Parathyroid adenoma (tissue), 2 donors: ENCODE results near the gene FBXO46.

Experiments used
- H2AFZ ChIP-seq: fragments of 300-600 bp; sonication (generic); one replicate; pipeline ENCODE4 v1.7.0; 2017; ENCODE audit warnings: antibody characterized with exemption, mild to moderate bottlenecking
- H3K27ac ChIP-seq: fragments of 300-600 bp; sonication (generic); one replicate; pipeline ENCODE4 v1.7.0; 2017
- H3K27me3 ChIP-seq: fragments of 300-600 bp; sonication (generic); one replicate; pipeline ENCODE4 v1.7.0; 2017; ENCODE audit warnings: low read length; ENCODE audit not compliant: control insufficient read depth, insufficient read depth
- H3K36me3 ChIP-seq: fragments of 300-600 bp; sonication (generic); one replicate; pipeline ENCODE4 v1.7.0; 2017; ENCODE audit warnings: low read length; ENCODE audit not compliant: control insufficient read depth, insufficient read depth
- H3K4me1 ChIP-seq: fragments of 300-600 bp; sonication (generic); one replicate; pipeline ENCODE4 v1.7.0; 2017; ENCODE audit warnings: control low read depth
- H3K4me2 ChIP-seq: fragments of 300-600 bp; sonication (generic); one replicate; pipeline ENCODE4 v1.7.0; 2017; ENCODE audit warnings: low read length
- H3K4me3 ChIP-seq: fragments of 300-600 bp; sonication (generic); one replicate; pipeline ENCODE4 v1.7.0; 2017; ENCODE audit warnings: low read depth, low read length
- H3K79me2 ChIP-seq: fragments of 300-600 bp; sonication (generic); one replicate; pipeline ENCODE4 v1.7.0; 2017; ENCODE audit warnings: control low read depth
- H3K9ac ChIP-seq: fragments of 300-600 bp; sonication (generic); one replicate; pipeline ENCODE4 v1.7.0; 2017; ENCODE audit warnings: mild to moderate bottlenecking
- H3K9me3 ChIP-seq: fragments of 300-600 bp; sonication (generic); one replicate; pipeline ENCODE4 v1.7.0; 2017; ENCODE audit warnings: low read length; ENCODE audit not compliant: control insufficient read depth
- CTCF ChIP-seq: fragments of 300-600 bp; sonication (generic); IDR thresholded peaks from one replicate; pipeline ENCODE4 v1.7.0; 2017; ENCODE audit warnings: antibody characterized with exemption, mild to moderate bottlenecking
- donor health status: primary hyperparathyroidism.

Gene FBXO46

GRCh38 chr19:45777395-45777961, 46.8 kb upstream of the FBXO46 start:
- no peak overlapping the region for H3K9ac ChIP-seq
- no peaks in the 10 kb centered on the region for H3K9me3 ChIP-seq
- no peak for TF ChIP-seq CTCF
- H3K27ac ChIP-seq = no peak overlapping the region
- no peaks in the 10 kb centered on the region for H3K36me3 ChIP-seq
- H3K4me3 ChIP-seq = no peak overlapping the region
- H3K27me3 ChIP-seq = no peaks in the 10 kb centered on the region
- H3K4me2 ChIP-seq = no peak overlapping the region
- H3K4me1 ChIP-seq = peaks cover 10% of the 10 kb centered on the region
- H2AFZ ChIP-seq = no peak overlapping the region
- H3K79me2 ChIP-seq = peaks cover 2% of the 10 kb centered on the region

- peaks cover 11% of the 10 kb centered on the region for H3K4me1 ChIP-seq
- no peak overlapping the region for H3K4me3 ChIP-seq
- H3K9ac ChIP-seq = no peak overlapping the region
- no peaks in the 10 kb centered on the region for H3K36me3 ChIP-seq
- H3K27ac ChIP-seq = no peak overlapping the region
- no peak overlapping the region for H2AFZ ChIP-seq
- no peaks in the 10 kb centered on the region for H3K79me2 ChIP-seq
- H3K9me3 ChIP-seq = no peaks in the 10 kb centered on the region
- H3K27me3 ChIP-seq = no peaks in the 10 kb centered on the region
- H3K4me2 ChIP-seq = no peak overlapping the region
- TF ChIP-seq CTCF = no peak
These were observed 44.1 kb upstream of the FBXO46 start for GRCh38 chr19:45774765-45775164.

GRCh38 chr19:45773384-45773783, 42.7 kb upstream of the FBXO46 start:
- Histone ChIP-seq H3K27ac (no peak overlapping the region), H3K27me3 (no peaks in the 10 kb centered on the region)
- TF ChIP-seq CTCF = no peak

GRCh38 chr19:45772912-45773311, 42.2 kb upstream of the FBXO46 start:
- no peak overlapping the region for H2AFZ ChIP-seq
- peaks cover 10% of the 10 kb centered on the region for H3K4me1 ChIP-seq
- H3K9me3 ChIP-seq = no peaks in the 10 kb centered on the region
- no peak for TF ChIP-seq CTCF
- H3K79me2 ChIP-seq = no peaks in the 10 kb centered on the region
- H3K4me2 ChIP-seq = no peak overlapping the region
- H3K27ac ChIP-seq = no peak overlapping the region
- H3K9ac ChIP-seq = no peak overlapping the region
- no peaks in the 10 kb centered on the region for H3K36me3 ChIP-seq
- H3K4me3 ChIP-seq = no peak overlapping the region
- no peaks in the 10 kb centered on the region for H3K27me3 ChIP-seq

More at GRCh38 chr19:45773384-45773783, 42.7 kb upstream of the FBXO46 start:
- Histone ChIP-seq H3K4me1 (peaks cover 10% of the 10 kb centered on the region), H3K9me3 (no peaks in the 10 kb centered on the region), H2AFZ (no peak overlapping the region), H3K9ac (no peak overlapping the region), H3K79me2 (no peaks in the 10 kb centered on the region), H3K4me2 (no peak overlapping the region), H3K36me3 (no peaks in the 10 kb centered on the region), H3K4me3 (no peak overlapping the region)

- H3K36me3 ChIP-seq = no peaks in the 10 kb centered on the region
- no peak overlapping the region for H2AFZ ChIP-seq
- H3K9me3 ChIP-seq = no peaks in the 10 kb centered on the region
- no peak overlapping the region for H3K4me3 ChIP-seq
- H3K9ac ChIP-seq = no peak overlapping the region
- H3K4me1 ChIP-seq = peaks cover 10% of the 10 kb centered on the region
- no peaks in the 10 kb centered on the region for H3K79me2 ChIP-seq
- no peak for TF ChIP-seq CTCF
- no peaks in the 10 kb centered on the region for H3K27me3 ChIP-seq
- no peak overlapping the region for H3K4me2 ChIP-seq
- no peak overlapping the region for H3K27ac ChIP-seq
These were observed 41.6 kb upstream of the FBXO46 start for GRCh38 chr19:45772130-45772840.
